Measurements from ENCODE around the gene GMPPB. TPM values are rescaled to one million over a fixed set of nuclear protein-coding genes. Genes with fewer than 3 reads are reported as not detected.
A peak's percentile ranks its signal among the peaks of the same experiment; 100 is the strongest.
"Not testable (repeated sequence)": the region's sequence is repeated elsewhere in the genome, so short reads cannot be mapped to it uniquely, and the experiment has no call there.

GMPPB gene
- polyA plus RNA-seq, 1 donor from 2014 or later: 27.5 TPM

DNA sequence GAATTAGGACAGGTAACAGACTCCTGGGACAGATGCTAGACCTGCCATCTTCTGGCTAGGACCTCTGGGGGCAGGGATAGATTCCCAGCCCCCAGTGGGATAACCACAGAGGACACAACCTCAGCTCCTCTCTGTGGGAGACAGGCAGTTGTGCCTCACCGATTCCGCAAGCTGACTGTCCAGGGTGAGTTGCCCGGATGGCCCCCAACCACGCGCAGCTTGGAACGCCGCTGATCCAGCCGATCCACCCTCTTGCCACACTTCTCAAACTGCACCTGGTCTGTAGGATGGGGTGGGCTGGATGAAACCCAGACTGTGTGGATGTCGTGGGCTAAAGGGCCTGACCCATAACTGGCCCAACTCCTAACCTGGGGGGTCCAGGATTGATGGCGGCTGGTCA lies 38.6 kb downstream of the GMPPB start:
- peak overlapping the region in 1 of 4 donors; percentile 38 for H3K4me3 Mint-ChIP-seq
- not testable (repeated sequence) for H3K27me3 Mint-ChIP-seq, H3K36me3 Mint-ChIP-seq, H3K9me3 Mint-ChIP-seq, H3K27ac Mint-ChIP-seq
- H3K4me1 Mint-ChIP-seq: peaks cover under 1 to 14% (median 8%) of the 10 kb centered on the region in 3 donors

DNA sequence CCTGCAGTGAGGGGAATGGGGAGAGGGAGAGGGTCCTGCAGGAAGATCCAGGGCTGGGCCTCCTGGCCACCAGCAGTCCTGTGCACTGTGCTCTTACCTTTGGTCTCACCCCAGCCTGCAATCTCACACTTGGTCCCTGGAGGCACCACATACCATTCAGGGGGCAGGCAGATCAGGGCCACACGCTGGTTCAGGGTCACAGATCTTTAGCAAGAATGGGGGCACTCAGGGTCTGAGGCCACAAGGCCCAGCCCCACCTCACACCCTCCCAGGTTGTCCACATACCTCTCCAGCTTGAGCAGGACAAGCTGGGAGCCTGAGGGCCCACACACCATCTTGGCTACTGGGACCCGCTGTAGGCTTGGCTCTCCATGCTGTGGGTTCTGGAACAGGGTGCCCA lies 39.3 kb downstream of the GMPPB start:
- H3K36me3 Mint-ChIP-seq, H3K27me3 Mint-ChIP-seq, H3K9me3 Mint-ChIP-seq, H3K4me1 Mint-ChIP-seq: not testable (repeated sequence)
- Mint-ChIP-seq H3K4me3 (peak overlapping the region in 1 of 4 donors; percentile 38), H3K27ac (peak overlapping the region in 1 of 3 donors; percentile 23)

DNA sequence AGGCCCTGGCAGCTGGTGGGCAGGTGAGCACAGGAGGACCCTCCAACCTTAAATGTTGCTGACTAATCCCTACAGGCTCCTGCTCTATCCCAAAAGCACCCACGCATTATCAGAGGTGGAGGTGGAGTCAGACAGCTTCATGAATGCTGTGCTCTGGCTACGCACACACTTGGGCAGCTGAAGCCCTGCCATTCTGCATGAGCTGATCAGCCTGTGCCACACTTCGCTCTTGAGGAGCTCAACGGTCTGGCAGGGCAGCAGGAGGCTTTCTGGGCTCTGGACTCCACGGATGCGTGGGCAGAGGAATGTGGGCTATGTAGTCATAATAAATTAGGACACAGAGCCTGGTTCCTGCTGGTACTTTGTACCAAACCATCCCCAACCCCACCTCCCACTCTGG lies 40.6 kb downstream of the GMPPB start:
- Mint-ChIP-seq H3K27me3 (peaks cover 8% of the 10 kb centered on the region), H3K27ac (no peak overlapping the region), H3K4me3 (no peak overlapping the region), H3K9me3 (no peaks in the 10 kb centered on the region), H3K4me1 (peaks cover 0 to 1% (median 1%) of the 10 kb centered on the region in 3 donors), H3K36me3 (no peaks in the 10 kb centered on the region)

DNA sequence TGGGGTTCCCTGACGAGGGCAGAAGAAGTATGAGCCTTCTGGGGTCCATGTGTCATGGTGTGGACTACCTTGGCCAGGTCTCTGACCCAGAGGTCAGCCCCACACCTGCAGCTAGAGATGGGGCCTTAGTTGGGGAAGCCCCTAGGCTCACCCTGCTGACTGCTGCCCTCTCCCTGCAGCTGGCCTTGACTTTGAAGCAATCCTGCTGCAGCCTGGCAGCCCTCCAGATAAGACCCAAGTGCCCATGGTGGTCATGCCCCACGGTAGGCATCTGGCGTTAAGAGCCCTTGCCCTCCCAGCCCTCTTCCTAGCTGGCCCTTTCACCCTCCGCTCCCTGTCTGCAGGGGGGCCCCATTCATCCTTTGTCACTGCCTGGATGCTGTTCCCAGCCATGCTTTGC lies 42.2 kb downstream of the GMPPB start:
- Mint-ChIP-seq H3K27me3 (peaks cover 3% of the 10 kb centered on the region), H3K9me3 (no peaks in the 10 kb centered on the region), H3K36me3 (no peaks in the 10 kb centered on the region), H3K27ac (no peak overlapping the region), H3K4me1 (peaks cover 0 to 2% (median 1%) of the 10 kb centered on the region in 3 donors), H3K4me3 (no peak overlapping the region)

DNA sequence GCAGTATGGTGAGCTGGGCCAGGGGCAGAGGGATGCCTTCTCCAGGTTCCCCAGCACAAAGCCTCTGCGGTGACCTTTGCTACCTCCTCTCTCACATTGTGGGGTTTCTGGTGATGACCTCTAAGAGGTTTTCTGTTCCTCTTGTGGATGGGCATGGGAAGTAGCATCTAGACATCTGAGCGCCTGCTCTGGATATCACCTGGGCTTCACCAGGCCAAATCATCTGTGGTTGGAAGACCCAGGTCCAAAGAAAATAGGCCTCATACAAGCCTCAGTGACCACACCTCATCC lies 42.6 kb downstream of the GMPPB start:
- no peaks in the 10 kb centered on the region for H3K36me3 Mint-ChIP-seq
- H3K9me3 Mint-ChIP-seq: no peaks in the 10 kb centered on the region
- peaks cover 0 to 2% (median under 1%) of the 10 kb centered on the region in 3 donors for H3K4me1 Mint-ChIP-seq
- H3K27me3 Mint-ChIP-seq: peaks cover 3% of the 10 kb centered on the region
- no peak overlapping the region for H3K4me3 Mint-ChIP-seq
- H3K27ac Mint-ChIP-seq: no peak overlapping the region

DNA sequence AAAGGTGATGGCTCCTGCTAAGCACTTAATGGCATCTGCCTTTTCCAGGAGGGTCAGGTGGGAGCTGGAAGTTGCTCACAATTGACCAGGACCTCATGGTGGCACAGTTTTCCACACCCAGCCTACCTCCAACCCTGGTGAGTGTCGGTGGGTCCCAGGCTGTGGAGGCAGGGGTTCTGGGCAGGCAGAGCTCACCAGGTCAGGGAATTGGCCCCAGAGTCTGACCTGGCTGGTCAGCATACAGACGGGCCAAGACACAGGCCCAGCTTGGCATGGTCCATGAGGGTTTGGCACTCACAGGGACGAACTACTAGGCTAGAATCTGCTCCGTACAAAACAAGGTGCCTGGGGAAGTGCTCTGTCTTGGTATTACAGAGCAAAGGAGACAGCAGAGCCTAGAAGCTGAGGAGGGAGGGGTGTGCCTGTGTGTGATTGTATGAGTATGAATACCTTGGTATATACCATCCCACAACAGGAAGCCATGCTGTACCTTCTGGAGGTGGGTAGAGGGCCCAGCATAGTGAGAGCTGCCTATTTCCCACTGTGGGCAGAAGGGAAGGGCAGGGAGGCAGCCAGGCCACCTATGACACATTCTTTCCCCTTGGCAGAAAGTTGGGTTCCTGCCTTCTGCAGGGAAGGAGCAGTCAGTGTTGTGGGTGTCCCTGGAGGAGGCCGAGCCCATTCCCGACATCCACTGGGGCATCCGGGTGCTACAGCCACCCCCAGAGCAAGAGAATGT lies 43.1 kb downstream of the GMPPB start:
- H3K27ac Mint-ChIP-seq: no peak overlapping the region

DNA sequence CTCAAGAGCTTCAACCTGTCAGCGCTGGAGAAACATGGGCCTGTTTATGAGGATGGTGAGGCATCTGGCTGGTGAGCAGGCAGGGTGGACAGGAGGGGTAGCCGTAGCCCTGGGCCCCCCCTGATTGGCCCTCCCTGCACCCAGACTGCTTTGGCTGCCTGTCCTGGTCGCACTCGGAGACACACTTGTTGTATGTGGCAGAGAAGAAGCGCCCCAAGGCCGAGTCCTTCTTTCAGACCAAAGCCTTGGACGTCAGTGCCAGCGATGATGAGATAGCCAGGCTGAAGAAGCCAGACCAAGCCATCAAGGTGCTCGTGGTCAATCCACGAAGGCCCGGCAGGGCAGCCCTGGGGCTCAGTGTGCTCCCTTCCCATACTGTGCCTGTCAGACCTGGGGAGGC lies 47.8 kb downstream of the GMPPB start:
- peaks cover 3% of the 10 kb centered on the region for H3K36me3 Mint-ChIP-seq
- peak overlapping the region in 2 of 3 donors; percentile 43 to 93 for H3K27ac Mint-ChIP-seq
- H3K9me3 Mint-ChIP-seq: peaks cover 0 to 1% (median 0%) of the 10 kb centered on the region in 3 donors
- no peaks in the 10 kb centered on the region for H3K27me3 Mint-ChIP-seq
- peaks cover 13 to 19% (median 17%) of the 10 kb centered on the region in 3 donors for H3K4me1 Mint-ChIP-seq
- H3K4me3 Mint-ChIP-seq: peak overlapping the region in 1 of 4 donors; percentile 93

More for the DNA sequence above, 43.1 kb downstream of the GMPPB start:
- Mint-ChIP-seq H3K4me1 (peaks cover 0 to 4% (median 2%) of the 10 kb centered on the region in 3 donors), H3K9me3 (no peaks in the 10 kb centered on the region), H3K27me3 (peaks cover 3% of the 10 kb centered on the region), H3K4me3 (no peak overlapping the region), H3K36me3 (peaks cover 2% of the 10 kb centered on the region)

DNA sequence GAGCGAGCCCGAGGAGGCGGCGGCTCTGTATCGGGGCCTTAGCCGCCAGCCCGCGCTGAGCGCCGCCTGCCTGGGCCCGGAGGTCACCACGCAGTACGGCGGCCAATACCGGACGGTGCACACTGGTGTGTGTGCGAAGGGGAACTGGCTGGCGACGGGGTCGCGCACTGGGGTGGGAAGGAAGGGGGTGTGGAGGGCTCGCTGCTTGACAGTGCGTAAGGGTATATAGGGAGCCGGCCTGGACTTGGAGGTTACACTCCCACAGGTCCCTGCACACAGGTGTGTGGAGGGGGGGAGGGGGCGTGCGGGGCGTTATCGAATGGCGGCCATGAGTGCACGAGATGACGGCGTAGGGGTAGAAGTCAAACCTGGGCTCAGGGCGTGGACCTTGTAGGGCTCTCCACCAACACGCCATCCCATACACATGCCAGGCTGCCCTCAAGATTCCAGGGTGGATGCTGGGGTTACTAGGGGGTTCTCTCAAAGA lies 49.2 kb downstream of the GMPPB start:
- Mint-ChIP-seq H3K27me3 (no peaks in the 10 kb centered on the region), H3K27ac (peak overlapping the region in 2 of 3 donors; percentile 19 to 93), H3K36me3 (peaks cover 3% of the 10 kb centered on the region), H3K4me1 (peaks cover 13 to 19% (median 17%) of the 10 kb centered on the region in 3 donors), H3K4me3 (peak overlapping the region; percentile 93 to 97 (median 94)), H3K9me3 (peaks cover 0 to 1% (median 0%) of the 10 kb centered on the region in 3 donors)

DNA sequence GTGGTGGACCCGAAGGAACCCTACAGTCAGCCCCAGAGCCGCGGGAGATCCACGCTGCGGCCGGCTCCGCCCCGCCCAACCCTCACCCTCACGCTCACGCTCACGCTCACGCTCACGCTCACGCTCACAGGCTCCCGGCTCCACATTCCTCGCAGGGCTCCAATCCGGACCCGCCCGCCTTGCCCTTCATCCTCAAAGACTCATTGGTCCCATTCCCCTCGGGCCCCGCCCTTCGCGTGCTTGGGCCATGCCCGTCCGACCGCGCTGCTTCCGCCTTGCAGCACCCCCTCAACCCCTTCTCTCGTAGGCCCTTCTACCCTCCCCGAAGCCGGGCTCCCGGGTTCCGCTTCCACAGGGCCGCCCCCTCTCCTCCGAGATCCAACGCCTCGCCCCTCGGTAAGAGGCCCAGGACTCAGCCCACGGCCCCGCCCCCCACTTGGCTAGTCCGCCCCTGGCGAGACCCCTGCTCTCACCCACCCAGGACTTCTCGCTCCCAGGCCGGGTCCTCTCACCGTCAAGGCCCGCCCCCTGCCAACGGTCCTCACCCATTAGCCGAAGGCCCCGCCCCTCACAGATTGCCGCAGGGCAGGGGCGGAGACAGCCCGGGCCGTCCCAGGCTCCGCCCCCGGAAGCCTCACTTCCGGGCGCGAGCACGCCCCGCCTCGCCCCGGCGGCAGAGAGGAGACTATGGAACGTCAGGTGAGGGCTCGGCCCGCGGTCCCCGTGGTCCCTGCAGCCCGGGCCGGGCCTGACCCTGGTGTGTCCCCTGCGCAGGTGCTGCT lies 49.8 kb downstream of the GMPPB start, which contains the start of gene APEH:
TSS of gene APEH (plus strand) at position 637 of the 782 bp plus-strand sequence. CDS start at position 688, 51 bp downstream.
- Mint-ChIP-seq H3K9me3 (peaks cover 0 to 1% (median 0%) of the 10 kb centered on the region in 3 donors), H3K27ac (peak within 1 kb of the TSS; percentile 93 to 98 (median 96)), H3K27me3 (no peaks in the 10 kb centered on the region), H3K36me3 (peaks cover 3% of the 10 kb centered on the region), H3K4me1 (peaks cover 13 to 19% (median 17%) of the 10 kb centered on the region in 3 donors), H3K4me3 (peak within 1 kb of the TSS; percentile 93 to 97 (median 94))

DNA sequence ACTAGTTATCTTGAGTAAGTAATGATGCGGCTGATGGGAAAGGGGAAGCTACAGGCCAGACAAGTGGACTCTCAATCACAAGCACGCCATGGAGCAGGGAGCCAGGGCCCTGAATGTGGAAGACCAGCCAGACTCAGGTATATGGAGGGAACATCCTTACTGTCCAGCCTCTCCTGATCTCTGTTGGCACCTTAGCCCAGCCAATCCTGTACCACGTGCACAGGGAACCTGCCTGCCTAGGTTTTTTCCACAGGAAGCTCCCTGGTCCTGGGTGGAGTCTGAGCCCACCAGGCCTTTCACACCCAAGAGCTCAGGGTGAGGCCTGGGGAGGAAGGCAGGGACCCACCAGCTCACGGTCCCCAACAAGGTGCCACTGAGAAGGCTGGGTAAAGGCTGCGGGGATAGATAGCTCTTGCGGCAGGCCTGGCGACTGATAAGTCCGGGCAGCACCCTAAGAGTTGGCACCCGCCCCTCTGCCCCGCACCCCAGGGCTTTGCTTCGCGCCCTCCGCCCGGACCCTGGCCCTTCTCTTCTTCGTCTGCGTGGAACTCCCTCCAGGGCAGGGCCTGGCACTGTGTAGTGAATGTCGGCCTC lies 50.5 kb downstream of the GMPPB start:
- H3K4me1 Mint-ChIP-seq: peaks cover 13 to 19% (median 16%) of the 10 kb centered on the region in 3 donors
- H3K27me3 Mint-ChIP-seq: no peaks in the 10 kb centered on the region
- H3K36me3 Mint-ChIP-seq: peaks cover 3% of the 10 kb centered on the region
- peaks cover 0 to 1% (median 0%) of the 10 kb centered on the region in 3 donors for H3K9me3 Mint-ChIP-seq
- H3K27ac Mint-ChIP-seq: peak overlapping the region; percentile 93 to 98 (median 96)
- peak overlapping the region; percentile 93 to 97 (median 94) for H3K4me3 Mint-ChIP-seq

DNA sequence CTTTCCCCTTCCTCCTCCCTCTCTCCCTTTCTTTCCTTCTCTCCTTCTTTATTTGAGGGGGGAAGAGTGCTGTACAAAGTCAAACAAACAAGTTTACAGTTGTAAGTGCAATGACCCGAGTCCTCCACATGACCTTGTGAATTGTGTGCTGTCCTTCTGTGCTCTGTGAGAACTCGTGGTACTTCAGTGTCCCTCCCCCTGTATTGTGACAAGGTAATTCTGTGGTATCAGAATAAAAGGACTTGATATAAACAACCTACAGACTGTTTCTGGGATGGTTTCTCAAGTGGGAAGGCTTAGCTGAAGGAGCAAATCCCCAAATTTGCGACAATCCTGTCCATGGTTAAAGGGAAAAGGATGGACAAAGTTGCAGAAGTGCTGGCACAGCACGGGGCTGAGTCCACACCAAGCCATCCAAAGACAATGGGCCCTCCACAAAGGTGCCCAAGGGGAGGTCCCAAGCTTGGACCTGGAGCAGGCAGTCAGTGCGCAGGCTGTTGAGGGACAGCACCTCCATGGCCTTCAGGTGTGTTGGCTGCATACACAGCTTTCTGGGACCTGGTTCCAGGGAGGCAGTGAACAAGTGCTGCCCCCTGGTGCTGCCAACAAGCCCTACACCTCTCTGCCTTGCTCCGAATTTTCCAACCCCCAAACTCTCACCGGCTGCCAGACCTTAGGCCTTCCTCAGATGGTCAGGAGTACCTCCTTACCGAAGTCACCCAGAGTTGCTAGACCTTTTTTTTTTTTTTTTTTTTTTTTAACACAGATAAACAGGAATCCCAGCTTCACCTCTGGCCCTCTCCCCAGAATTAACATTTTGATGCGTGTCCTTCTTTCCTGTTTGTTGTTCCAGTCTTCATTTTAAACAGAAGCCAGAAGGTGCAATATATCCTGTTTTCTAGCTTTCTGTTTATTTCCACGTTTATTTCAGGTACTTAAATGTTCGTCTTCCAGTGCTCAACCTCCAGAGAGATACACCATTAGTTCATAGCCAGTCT lies 52.2 kb downstream of the GMPPB start:
- Mint-ChIP-seq H3K27ac (peak overlapping the region in 2 of 3 donors; percentile 59 to 90), H3K4me1 (peaks cover 13 to 19% (median 15%) of the 10 kb centered on the region in 3 donors), H3K4me3 (peak overlapping the region in 3 of 4 donors; percentile 65 to 77 (median 66)), H3K27me3 (no peaks in the 10 kb centered on the region), H3K9me3 (peaks cover 0 to 1% (median 0%) of the 10 kb centered on the region in 3 donors), H3K36me3 (peaks cover 3% of the 10 kb centered on the region)

DNA sequence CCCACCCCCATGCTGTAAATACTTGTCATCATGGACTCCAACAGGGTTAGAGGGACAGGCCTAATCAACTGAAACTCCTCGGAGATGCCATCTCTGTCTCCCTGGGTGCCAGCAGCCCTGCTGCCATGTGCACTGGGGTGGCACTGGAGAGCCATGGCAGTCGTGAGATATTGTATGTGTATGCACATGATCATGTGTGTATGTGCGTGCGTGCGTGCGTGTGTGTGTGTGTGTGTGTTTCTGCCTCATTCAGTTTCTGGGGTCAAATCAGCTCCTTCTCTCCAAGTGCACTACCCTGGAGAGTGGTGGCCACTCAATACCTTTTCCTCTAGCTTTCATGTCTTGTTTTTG lies 52.8 kb downstream of the GMPPB start:
- H3K27me3 Mint-ChIP-seq: no peaks in the 10 kb centered on the region
- H3K4me1 Mint-ChIP-seq: peaks cover 13 to 17% (median 15%) of the 10 kb centered on the region in 3 donors
- no peak overlapping the region for H3K4me3 Mint-ChIP-seq
- peak overlapping the region in 1 of 3 donors; percentile 90 for H3K27ac Mint-ChIP-seq
- H3K36me3 Mint-ChIP-seq: peaks cover 3% of the 10 kb centered on the region
- peaks cover 0 to 1% (median 0%) of the 10 kb centered on the region in 3 donors for H3K9me3 Mint-ChIP-seq

All from IgD-negative memory B cell (primary cell).